ENCODE measurements around the gene TNFRSF1A.

DNA sequence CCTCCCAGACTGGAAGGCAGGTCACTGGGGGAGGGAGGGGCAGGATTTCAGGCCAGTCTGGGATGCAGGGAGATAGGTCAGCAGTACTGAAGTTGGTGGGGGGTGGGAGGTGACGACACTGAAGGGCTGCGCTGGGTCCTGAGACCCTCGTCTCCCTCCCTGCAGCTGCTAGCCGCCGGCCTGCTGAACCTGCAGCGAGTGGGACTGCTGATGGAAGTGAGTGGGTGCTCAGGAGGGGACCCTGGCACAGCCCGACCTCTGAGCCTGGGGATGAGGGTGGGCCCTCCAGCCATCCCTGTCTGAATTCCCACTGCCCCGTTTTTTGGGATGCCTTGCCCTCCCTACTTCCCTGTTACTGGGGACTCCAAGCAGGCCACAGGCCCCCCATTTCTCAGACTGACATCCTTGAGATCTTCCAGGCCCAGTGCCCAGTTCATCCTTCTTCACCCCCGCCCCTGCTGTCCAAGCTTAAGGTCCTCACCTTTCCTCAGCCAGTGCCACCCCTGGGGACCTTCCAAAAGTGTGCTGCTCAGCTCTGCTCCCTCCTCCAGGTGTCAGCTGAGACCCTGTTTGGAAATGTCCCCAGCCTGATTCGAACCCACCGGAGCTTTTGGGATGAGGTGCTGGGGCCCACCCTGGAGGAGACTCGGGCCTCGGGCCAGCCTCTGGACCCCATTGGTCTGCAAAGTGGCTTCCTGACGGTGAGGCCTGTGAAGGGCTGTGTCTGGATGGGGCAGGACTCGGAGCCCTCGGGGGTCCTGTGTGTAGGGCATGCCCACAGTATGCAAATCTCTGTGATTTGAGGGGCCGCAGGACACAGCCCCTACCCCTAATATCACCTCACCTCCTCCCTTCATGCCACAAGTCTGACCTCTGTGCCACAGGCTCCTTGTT, 25.9 kb downstream of the TNFRSF1A start:
- TF ChIP-seq, protein P1, sequence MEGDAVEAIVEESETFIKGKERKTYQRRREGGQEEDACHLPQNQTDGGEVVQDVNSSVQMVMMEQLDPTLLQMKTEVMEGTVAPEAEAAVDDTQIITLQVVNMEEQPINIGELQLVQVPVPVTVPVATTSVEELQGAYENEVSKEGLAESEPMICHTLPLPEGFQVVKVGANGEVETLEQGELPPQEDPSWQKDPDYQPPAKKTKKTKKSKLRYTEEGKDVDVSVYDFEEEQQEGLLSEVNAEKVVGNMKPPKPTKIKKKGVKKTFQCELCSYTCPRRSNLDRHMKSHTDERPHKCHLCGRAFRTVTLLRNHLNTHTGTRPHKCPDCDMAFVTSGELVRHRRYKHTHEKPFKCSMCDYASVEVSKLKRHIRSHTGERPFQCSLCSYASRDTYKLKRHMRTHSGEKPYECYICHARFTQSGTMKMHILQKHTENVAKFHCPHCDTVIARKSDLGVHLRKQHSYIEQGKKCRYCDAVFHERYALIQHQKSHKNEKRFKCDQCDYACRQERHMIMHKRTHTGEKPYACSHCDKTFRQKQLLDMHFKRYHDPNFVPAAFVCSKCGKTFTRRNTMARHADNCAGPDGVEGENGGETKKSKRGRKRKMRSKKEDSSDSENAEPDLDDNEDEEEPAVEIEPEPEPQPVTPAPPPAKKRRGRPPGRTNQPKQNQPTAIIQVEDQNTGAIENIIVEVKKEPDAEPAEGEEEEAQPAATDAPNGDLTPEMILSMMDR (IDR thresholded peaks at IDR 0.05; ENCODE audit: low read depth, low read length, missing input control) = no peak
- TF ChIP-seq JUND (IDR thresholded peaks at IDR 0.05) (no peak), RXRA (IDR thresholded peaks at IDR 0.05) (no peak), HNF4G (IDR thresholded peaks at IDR 0.05) (no peak), GABPA (IDR thresholded peaks at IDR 0.05 in 1 of 2, conservative IDR thresholded peaks at IDR 0.05 in 1 of 2) (no peak), YY1 (IDR thresholded peaks at IDR 0.05) (no peak)
- TF ChIP-seq, protein P2, sequence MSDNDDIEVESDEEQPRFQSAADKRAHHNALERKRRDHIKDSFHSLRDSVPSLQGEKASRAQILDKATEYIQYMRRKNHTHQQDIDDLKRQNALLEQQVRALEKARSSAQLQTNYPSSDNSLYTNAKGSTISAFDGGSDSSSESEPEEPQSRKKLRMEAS (IDR thresholded peaks at IDR 0.05) = no peak

Measured in liver (tissue), 3 donors.